Neural cell (in vitro differentiated cells): ENCODE results near the gene TRA2A. TPM values are rescaled to one million over a fixed set of nuclear protein-coding genes. Genes with fewer than 3 reads are reported as not detected.
"Not testable (repeated sequence)": the region's sequence is repeated elsewhere in the genome, so short reads cannot be mapped to it uniquely, and the experiment has no call there.

ENCODE experiments used
- H2AFZ ChIP-seq: fragments of 200-600, 300-800 bp; sonication (generic), shearing (Covaris generic); 2 replicates; pipeline ENCODE4 v1.6.0; 2014; ENCODE audit warnings: low read depth, mild to moderate bottlenecking, antibody characterized with exemption, low read length, moderate library complexity
- H3F3A ChIP-seq: fragments of 200-600 bp; shearing (Covaris generic); 2 replicates; pipeline ENCODE4 v1.6.1; 2016; ENCODE audit warnings: mild to moderate bottlenecking, moderate library complexity, mixed read lengths, antibody characterized with exemption, low read length; ENCODE audit not compliant: insufficient read depth, poor library complexity, severe bottlenecking
- H3K27ac ChIP-seq: fragments of 200-600, 300-800 bp; sonication (generic), shearing (Covaris generic); 2 replicates; pipeline ENCODE4 v1.5.1; 2014; ENCODE audit warnings: mild to moderate bottlenecking, low read length, moderate library complexity
- H3K27me3 ChIP-seq: fragments of 300-800, 200-600 bp; sonication (generic), shearing (Covaris generic); 2 replicates; pipeline ENCODE4 v1.6.0; 2014; ENCODE audit warnings: mild to moderate bottlenecking, low read depth, low read length, moderate library complexity; ENCODE audit not compliant: insufficient read depth
- H3K36me3 ChIP-seq: fragments of 300-800, 200-600 bp; sonication (generic), shearing (Covaris generic); 2 replicates; pipeline ENCODE4 v1.5.1; 2014; ENCODE audit warnings: mild to moderate bottlenecking, antibody characterized with exemption, low read length, moderate library complexity; ENCODE audit not compliant: insufficient read depth
- H3K4me2 ChIP-seq: fragments of 300-800, 200-600 bp; sonication (generic), shearing (Covaris generic); 2 replicates; pipeline ENCODE4 v1.6.0; 2014; ENCODE audit warnings: mild to moderate bottlenecking, low read length
- H3K4me3 ChIP-seq: fragments of 300-800, 200-600 bp; sonication (generic), shearing (Covaris generic); 2 replicates; pipeline ENCODE4 v1.5.1; 2014; ENCODE audit warnings: mild to moderate bottlenecking, low read length, moderate library complexity
- H3K79me2 ChIP-seq: fragments of 200-600 bp; shearing (Covaris generic); replicated peaks from 2 replicates; pipeline ENCODE4 v1.6.0; 2014; ENCODE audit warnings: mild to moderate bottlenecking, low read length, moderate library complexity; ENCODE audit not compliant: insufficient read depth
- H3K9ac ChIP-seq: fragments of 300-800, 200-600 bp; sonication (generic), shearing (Covaris generic); 2 replicates; pipeline ENCODE4 v1.6.1; 2016; ENCODE audit warnings: mild to moderate bottlenecking, low read length, mixed read lengths
- H3K9me2 ChIP-seq: fragments of 200-600 bp; shearing (Covaris generic); 2 replicates; pipeline ENCODE4 v1.6.1; 2016; ENCODE audit warnings: mild to moderate bottlenecking, low read length, mixed read lengths; ENCODE audit not compliant: insufficient read depth
- H3K9me3 ChIP-seq: fragments of 200-600, 300-800 bp; sonication (generic), shearing (Covaris generic); 2 replicates; pipeline ENCODE4 v1.6.1; 2016; ENCODE audit warnings: mild to moderate bottlenecking, mixed run types, low read length, moderate library complexity, mixed read lengths
- H4K20me1 ChIP-seq: fragments of 200-600 bp; shearing (Covaris generic); 2 replicates; pipeline ENCODE4 v1.6.1; 2016; ENCODE audit warnings: mild to moderate bottlenecking, mixed run types; ENCODE audit not compliant: insufficient read depth
- EP300 ChIP-seq: fragments of 450-650 bp; conservative IDR thresholded peaks from 2 replicates; pipeline ENCODE4 v1.6.1; 2014; ENCODE audit warnings: antibody characterized with exemption, mild to moderate bottlenecking, moderate library complexity; ENCODE audit not compliant: poor library complexity, severe bottlenecking
- EZH2 ChIP-seq: fragments of 200-600, 300-800 bp; shearing (Covaris generic), sonication (generic); IDR thresholded peaks from 2 replicates; pipeline ENCODE4 v1.6.1; 2014; ENCODE audit warnings: antibody characterized with exemption, low read length, borderline replicate concordance, mild to moderate bottlenecking; ENCODE audit not compliant: insufficient read depth, poor library complexity, severe bottlenecking
- MXI1 ChIP-seq: fragments of 450-650 bp; conservative IDR thresholded peaks from 2 replicates; pipeline ENCODE4 v1.6.1; 2014; ENCODE audit warnings: antibody characterized with exemption, mild to moderate bottlenecking; ENCODE audit not compliant: poor library complexity, severe bottlenecking
- POLR2AphosphoS5 ChIP-seq: IDR thresholded peaks from 2 replicates; pipeline ENCODE4 v1.6.1; 2012
- RAD21 ChIP-seq: fragments of 450-650 bp; conservative IDR thresholded peaks from 2 replicates; pipeline ENCODE4 v1.6.1; 2014; ENCODE audit warnings: antibody characterized with exemption, mild to moderate bottlenecking, moderate library complexity
- SMC3 ChIP-seq: fragments of 450-650 bp; conservative IDR thresholded peaks from 2 replicates; pipeline ENCODE4 v1.6.1; 2014; ENCODE audit warnings: antibody characterized with exemption, mild to moderate bottlenecking, moderate library complexity; ENCODE audit not compliant: poor library complexity
- TAF1 ChIP-seq: IDR thresholded peaks from 2 replicates; pipeline ENCODE4 v1.6.1; 2012; ENCODE audit warnings: low read depth
- polyA plus RNA-seq: library from polyadenylated mRNA; depleted of rRNA; stranded (reverse); fragments of >200 nt; gene quantifications from 2 replicates; pipeline ENCODE4 v1.2.3, GENCODE V29; 2014
- TF ChIP-seq, protein P1 (sequence below): IDR thresholded peaks from 2 replicates; pipeline ENCODE4 v1.6.1; 2012; ENCODE audit warnings: borderline replicate concordance
- TF ChIP-seq, protein P2 (sequence below): fragments of 450-650 bp; IDR thresholded peaks from 2 replicates; pipeline ENCODE4 v1.5.1; 2014; ENCODE audit warnings: antibody characterized with exemption, mild to moderate bottlenecking, moderate library complexity; ENCODE audit not compliant: poor library complexity, severe bottlenecking

TRA2A gene
- polyA plus RNA-seq, 1 donor from 2014 or later = 188 TPM

DNA sequence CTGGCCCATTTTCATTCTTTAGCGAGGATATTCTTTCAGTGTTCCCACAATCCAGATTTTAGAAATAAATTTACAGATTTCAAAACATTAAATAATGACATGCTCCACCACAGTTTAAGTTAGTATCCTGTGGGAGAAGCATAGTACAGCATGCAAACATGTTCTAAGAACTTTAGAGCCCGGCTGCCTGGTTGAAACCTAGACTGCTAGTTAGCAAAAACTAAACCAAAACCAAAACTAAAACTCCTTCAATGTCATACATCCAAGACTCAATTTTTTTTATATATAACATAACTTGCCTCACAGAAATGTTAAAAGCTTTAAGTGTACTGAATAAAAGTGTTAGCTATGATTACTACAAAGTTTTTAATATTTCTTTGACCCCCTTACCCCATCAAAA is 17.0 kb downstream of the TRA2A start:
- H3K9ac ChIP-seq = no peak overlapping the region
- H3F3A ChIP-seq = no peaks in the 10 kb centered on the region
- no peak overlapping the region for H3K4me3 ChIP-seq
- peaks cover 40% of the 10 kb centered on the region for H3K79me2 ChIP-seq
- H3K9me3 ChIP-seq = no peaks in the 10 kb centered on the region
- H3K27me3 ChIP-seq = no peaks in the 10 kb centered on the region
- TF ChIP-seq TAF1 = no peak
- H2AFZ ChIP-seq = no peak overlapping the region
- H3K4me2 ChIP-seq = no peak overlapping the region
- H3K36me3 ChIP-seq = peaks cover 8% of the 10 kb centered on the region
- peaks cover 4% of the 10 kb centered on the region for H4K20me1 ChIP-seq
- no peaks in the 10 kb centered on the region for H3K9me2 ChIP-seq
- H3K27ac ChIP-seq = no peak overlapping the region

GRCh38 chr7:23513746-23514145 is 18.0 kb downstream of the TRA2A start:
- H3K36me3 ChIP-seq, H2AFZ ChIP-seq: not testable (repeated sequence)

DNA sequence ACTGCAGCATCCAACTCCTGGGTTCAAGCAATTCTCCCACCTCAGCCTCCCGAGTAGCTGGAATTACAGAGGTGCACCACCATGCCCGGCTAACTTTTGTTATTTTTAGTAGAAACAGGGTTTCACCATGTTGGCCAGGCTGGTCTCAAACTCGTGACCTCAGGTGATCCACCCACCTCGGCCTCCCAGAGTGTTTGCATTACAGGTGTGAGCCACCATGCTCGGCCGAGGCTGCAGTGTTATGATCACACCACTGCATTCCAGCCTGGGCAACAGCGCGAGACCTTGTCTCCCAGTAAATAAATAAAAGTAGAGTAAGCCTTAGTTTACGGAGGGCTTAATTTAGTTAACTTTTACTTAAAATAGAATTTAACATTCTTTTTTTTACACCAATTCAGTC is 37.8 kb downstream of the TRA2A start:
- no peaks in the 10 kb centered on the region for H3K27me3 ChIP-seq
- no peaks in the 10 kb centered on the region for H3K36me3 ChIP-seq
- H2AFZ ChIP-seq = no peak overlapping the region
- no peak overlapping the region for H3K9ac ChIP-seq
- no peak overlapping the region for H3K27ac ChIP-seq
- no peaks in the 10 kb centered on the region for H3K79me2 ChIP-seq
- no peaks in the 10 kb centered on the region for H3K9me2 ChIP-seq
- no peaks in the 10 kb centered on the region for H3K9me3 ChIP-seq
- no peaks in the 10 kb centered on the region for H3F3A ChIP-seq
- no peak overlapping the region for H3K4me2 ChIP-seq
- no peak overlapping the region for H3K4me3 ChIP-seq
- no peak for TF ChIP-seq RAD21
- TF ChIP-seq EP300 = no peak
- no peak for TF ChIP-seq SMC3
- TF ChIP-seq, protein P1, sequence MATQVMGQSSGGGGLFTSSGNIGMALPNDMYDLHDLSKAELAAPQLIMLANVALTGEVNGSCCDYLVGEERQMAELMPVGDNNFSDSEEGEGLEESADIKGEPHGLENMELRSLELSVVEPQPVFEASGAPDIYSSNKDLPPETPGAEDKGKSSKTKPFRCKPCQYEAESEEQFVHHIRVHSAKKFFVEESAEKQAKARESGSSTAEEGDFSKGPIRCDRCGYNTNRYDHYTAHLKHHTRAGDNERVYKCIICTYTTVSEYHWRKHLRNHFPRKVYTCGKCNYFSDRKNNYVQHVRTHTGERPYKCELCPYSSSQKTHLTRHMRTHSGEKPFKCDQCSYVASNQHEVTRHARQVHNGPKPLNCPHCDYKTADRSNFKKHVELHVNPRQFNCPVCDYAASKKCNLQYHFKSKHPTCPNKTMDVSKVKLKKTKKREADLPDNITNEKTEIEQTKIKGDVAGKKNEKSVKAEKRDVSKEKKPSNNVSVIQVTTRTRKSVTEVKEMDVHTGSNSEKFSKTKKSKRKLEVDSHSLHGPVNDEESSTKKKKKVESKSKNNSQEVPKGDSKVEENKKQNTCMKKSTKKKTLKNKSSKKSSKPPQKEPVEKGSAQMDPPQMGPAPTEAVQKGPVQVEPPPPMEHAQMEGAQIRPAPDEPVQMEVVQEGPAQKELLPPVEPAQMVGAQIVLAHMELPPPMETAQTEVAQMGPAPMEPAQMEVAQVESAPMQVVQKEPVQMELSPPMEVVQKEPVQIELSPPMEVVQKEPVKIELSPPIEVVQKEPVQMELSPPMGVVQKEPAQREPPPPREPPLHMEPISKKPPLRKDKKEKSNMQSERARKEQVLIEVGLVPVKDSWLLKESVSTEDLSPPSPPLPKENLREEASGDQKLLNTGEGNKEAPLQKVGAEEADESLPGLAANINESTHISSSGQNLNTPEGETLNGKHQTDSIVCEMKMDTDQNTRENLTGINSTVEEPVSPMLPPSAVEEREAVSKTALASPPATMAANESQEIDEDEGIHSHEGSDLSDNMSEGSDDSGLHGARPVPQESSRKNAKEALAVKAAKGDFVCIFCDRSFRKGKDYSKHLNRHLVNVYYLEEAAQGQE = no peak
- TF ChIP-seq, protein P2, sequence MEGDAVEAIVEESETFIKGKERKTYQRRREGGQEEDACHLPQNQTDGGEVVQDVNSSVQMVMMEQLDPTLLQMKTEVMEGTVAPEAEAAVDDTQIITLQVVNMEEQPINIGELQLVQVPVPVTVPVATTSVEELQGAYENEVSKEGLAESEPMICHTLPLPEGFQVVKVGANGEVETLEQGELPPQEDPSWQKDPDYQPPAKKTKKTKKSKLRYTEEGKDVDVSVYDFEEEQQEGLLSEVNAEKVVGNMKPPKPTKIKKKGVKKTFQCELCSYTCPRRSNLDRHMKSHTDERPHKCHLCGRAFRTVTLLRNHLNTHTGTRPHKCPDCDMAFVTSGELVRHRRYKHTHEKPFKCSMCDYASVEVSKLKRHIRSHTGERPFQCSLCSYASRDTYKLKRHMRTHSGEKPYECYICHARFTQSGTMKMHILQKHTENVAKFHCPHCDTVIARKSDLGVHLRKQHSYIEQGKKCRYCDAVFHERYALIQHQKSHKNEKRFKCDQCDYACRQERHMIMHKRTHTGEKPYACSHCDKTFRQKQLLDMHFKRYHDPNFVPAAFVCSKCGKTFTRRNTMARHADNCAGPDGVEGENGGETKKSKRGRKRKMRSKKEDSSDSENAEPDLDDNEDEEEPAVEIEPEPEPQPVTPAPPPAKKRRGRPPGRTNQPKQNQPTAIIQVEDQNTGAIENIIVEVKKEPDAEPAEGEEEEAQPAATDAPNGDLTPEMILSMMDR = no peak
- TF ChIP-seq MXI1 = no peak
- no peak for TF ChIP-seq TAF1
- TF ChIP-seq EZH2 = no peak
- TF ChIP-seq POLR2AphosphoS5 = no peak
- H4K20me1 ChIP-seq = no peaks in the 10 kb centered on the region

More at GRCh38 chr7:23513746-23514145, 18.0 kb downstream of the TRA2A start:
- H3F3A ChIP-seq, H3K9ac ChIP-seq, H3K9me3 ChIP-seq, H3K4me2 ChIP-seq, H3K9me2 ChIP-seq, H4K20me1 ChIP-seq, H3K4me3 ChIP-seq, H3K27me3 ChIP-seq, H3K27ac ChIP-seq: not testable (repeated sequence)
- H3K79me2 ChIP-seq = peaks cover 36% of the 10 kb centered on the region
